Mammary epithelial cell (primary cell): ENCODE data around the gene BLNK.
"Not testable (repeated sequence)": the region's sequence is repeated elsewhere in the genome, so short reads cannot be mapped to it uniquely, and the experiment has no call there.

ENCODE experiments used
- EZH2 ChIP-seq: IDR thresholded peaks from 2 replicates; pipeline ENCODE4 v1.6.1; 2012; ENCODE audit warnings: low read length, inconsistent platforms, borderline replicate concordance
- TF ChIP-seq, protein P1 (sequence below), 2 donors: IDR thresholded peaks in 1 of 2; conservative IDR thresholded peaks in 1 of 2; 2 replicates each; pipeline ENCODE4 v1.5.1; 2011 to 2012; ENCODE audit warnings: inconsistent platforms in 2 of 2, low read length in 2 of 2, mild to moderate bottlenecking in 2 of 2, control low read depth in 1 of 2, low read depth in 1 of 2; ENCODE audit not compliant: insufficient read depth in 1 of 2; ENCODE audit errors: extremely low read depth in 1 of 2

DNA sequence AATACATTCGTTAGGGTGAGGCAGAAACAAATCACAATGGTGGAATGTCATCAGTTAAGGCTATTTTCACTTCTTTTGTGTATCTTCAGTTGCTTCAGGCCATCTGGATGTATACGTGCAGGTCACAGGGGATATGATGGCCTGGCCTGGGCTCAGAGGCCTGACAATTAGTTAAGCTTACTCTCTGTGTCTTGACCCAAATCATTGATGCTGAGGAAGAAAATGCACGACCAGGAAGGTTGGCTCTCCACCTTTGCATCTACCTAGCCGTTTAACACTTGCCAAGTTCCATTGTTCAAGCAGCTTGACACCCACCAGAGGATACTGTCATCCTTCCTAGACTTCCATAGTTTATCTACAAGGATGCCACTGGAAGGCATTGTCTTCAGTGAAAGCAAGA lies 37.5 kb upstream of the BLNK start:
- TF ChIP-seq, protein P1, sequence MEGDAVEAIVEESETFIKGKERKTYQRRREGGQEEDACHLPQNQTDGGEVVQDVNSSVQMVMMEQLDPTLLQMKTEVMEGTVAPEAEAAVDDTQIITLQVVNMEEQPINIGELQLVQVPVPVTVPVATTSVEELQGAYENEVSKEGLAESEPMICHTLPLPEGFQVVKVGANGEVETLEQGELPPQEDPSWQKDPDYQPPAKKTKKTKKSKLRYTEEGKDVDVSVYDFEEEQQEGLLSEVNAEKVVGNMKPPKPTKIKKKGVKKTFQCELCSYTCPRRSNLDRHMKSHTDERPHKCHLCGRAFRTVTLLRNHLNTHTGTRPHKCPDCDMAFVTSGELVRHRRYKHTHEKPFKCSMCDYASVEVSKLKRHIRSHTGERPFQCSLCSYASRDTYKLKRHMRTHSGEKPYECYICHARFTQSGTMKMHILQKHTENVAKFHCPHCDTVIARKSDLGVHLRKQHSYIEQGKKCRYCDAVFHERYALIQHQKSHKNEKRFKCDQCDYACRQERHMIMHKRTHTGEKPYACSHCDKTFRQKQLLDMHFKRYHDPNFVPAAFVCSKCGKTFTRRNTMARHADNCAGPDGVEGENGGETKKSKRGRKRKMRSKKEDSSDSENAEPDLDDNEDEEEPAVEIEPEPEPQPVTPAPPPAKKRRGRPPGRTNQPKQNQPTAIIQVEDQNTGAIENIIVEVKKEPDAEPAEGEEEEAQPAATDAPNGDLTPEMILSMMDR (conservative IDR thresholded peaks at IDR 0.05 in 1 of 2, IDR thresholded peaks at IDR 0.05 in 1 of 2; ENCODE audit: extremely low read depth in 1 of 2, insufficient read depth in 1 of 2, low read depth in 1 of 2, low read length in 2 of 2): not testable (repeated sequence)
- not testable (repeated sequence) for TF ChIP-seq EZH2
